Measurements from ENCODE around the gene METTL24. TPM values are rescaled to one million over a fixed set of nuclear protein-coding genes. Genes with fewer than 3 reads are reported as not detected.

METTL24 gene
- total RNA-seq, 1 donor from 2014 or later, result 3.2 TPM

- TF ChIP-seq EZH2phosphoT487 (IDR thresholded peaks at IDR 0.05), result no peak
- no peak for TF ChIP-seq CTCF (IDR thresholded peaks at IDR 0.05)
- TF ChIP-seq EZH2 (IDR thresholded peaks at IDR 0.05), result no peak
- H3K4me1 Mint-ChIP-seq, result peaks cover 13% of the 10 kb centered on the region
- Histone ChIP-seq H2AFZ (replicated peaks) (no peak overlapping the region), H3K27ac (no peak overlapping the region), H3K9ac (no peak overlapping the region), H3K4me3 (no peak overlapping the region), H3K4me1 (peaks cover 8% of the 10 kb centered on the region), H3F3A (ENCODE audit: low read depth) (no peaks in the 10 kb centered on the region), H4K20me1 (ENCODE audit: low read depth) (no peaks in the 10 kb centered on the region), H3K4me2 (no peak overlapping the region), H3K79me2 (ENCODE audit: low read depth) (no peaks in the 10 kb centered on the region), H3K36me3 (no peaks in the 10 kb centered on the region), H3K27me3 (no peaks in the 10 kb centered on the region), H3K9me3 (ENCODE audit: low read depth) (no peaks in the 10 kb centered on the region)
- H3K9me3 Mint-ChIP-seq, result no peaks in the 10 kb centered on the region
- no peak for DNase-seq (ENCODE audit: low spot score)
- no peaks in the 10 kb centered on the region for H3K36me3 Mint-ChIP-seq
- H3K27ac Mint-ChIP-seq, result no peak overlapping the region
- H3K27me3 Mint-ChIP-seq (ENCODE audit: insufficient read depth, low read depth), result peaks cover 2% of the 10 kb centered on the region
- no peak overlapping the region for H3K4me3 Mint-ChIP-seq
Measured at GRCh38 chr6:110338820-110339470, 19.2 kb downstream of the METTL24 start.

- no peak for DNase-seq (ENCODE audit: low spot score)
- no peaks in the 10 kb centered on the region for H3K9me3 Mint-ChIP-seq
- Histone ChIP-seq H3K27ac (no peak overlapping the region), H4K20me1 (ENCODE audit: low read depth) (no peaks in the 10 kb centered on the region), H3K79me2 (ENCODE audit: low read depth) (no peaks in the 10 kb centered on the region), H3K36me3 (no peaks in the 10 kb centered on the region), H3K9me3 (ENCODE audit: low read depth) (no peaks in the 10 kb centered on the region), H3K4me1 (peaks cover 8% of the 10 kb centered on the region), H3K4me3 (no peak overlapping the region), H3K9ac (no peak overlapping the region), H2AFZ (replicated peaks) (no peak overlapping the region), H3K4me2 (no peak overlapping the region), H3F3A (ENCODE audit: low read depth) (no peaks in the 10 kb centered on the region), H3K27me3 (no peaks in the 10 kb centered on the region)
- H3K4me1 Mint-ChIP-seq, result peaks cover 11% of the 10 kb centered on the region
- no peaks in the 10 kb centered on the region for H3K36me3 Mint-ChIP-seq
- H3K4me3 Mint-ChIP-seq, result no peak overlapping the region
- TF ChIP-seq EZH2 (IDR thresholded peaks at IDR 0.05), result no peak
- no peak for TF ChIP-seq EZH2phosphoT487 (IDR thresholded peaks at IDR 0.05)
- TF ChIP-seq CTCF (IDR thresholded peaks at IDR 0.05), result no peak
- H3K27me3 Mint-ChIP-seq (ENCODE audit: insufficient read depth, low read depth), result peaks cover 2% of the 10 kb centered on the region
- H3K27ac Mint-ChIP-seq, result no peak overlapping the region
Measured at GRCh38 chr6:110337486-110337885, 20.7 kb downstream of the METTL24 start.

- no peaks in the 10 kb centered on the region for H3K9me3 Mint-ChIP-seq
- no peak overlapping the region for H3K4me3 Mint-ChIP-seq
- Histone ChIP-seq H3K9me3 (ENCODE audit: low read depth) (no peaks in the 10 kb centered on the region), H3K4me1 (peaks cover 5% of the 10 kb centered on the region), H4K20me1 (ENCODE audit: low read depth) (no peaks in the 10 kb centered on the region), H3K4me2 (no peak overlapping the region), H3K36me3 (no peaks in the 10 kb centered on the region), H3K9ac (no peak overlapping the region), H3K79me2 (ENCODE audit: low read depth) (no peaks in the 10 kb centered on the region), H3K27ac (no peak overlapping the region), H3K27me3 (no peaks in the 10 kb centered on the region), H2AFZ (replicated peaks) (no peak overlapping the region), H3F3A (ENCODE audit: low read depth) (no peaks in the 10 kb centered on the region), H3K4me3 (no peak overlapping the region)
- H3K27me3 Mint-ChIP-seq (ENCODE audit: insufficient read depth, low read depth), result peaks cover 1% of the 10 kb centered on the region
- H3K36me3 Mint-ChIP-seq, result no peaks in the 10 kb centered on the region
- peak overlapping the region; percentile 44 for H3K27ac Mint-ChIP-seq
- no peak for DNase-seq (ENCODE audit: low spot score)
- TF ChIP-seq EZH2phosphoT487 (IDR thresholded peaks at IDR 0.05), result no peak
- TF ChIP-seq EZH2 (IDR thresholded peaks at IDR 0.05), result no peak
- TF ChIP-seq CTCF (IDR thresholded peaks at IDR 0.05), result no peak
- H3K4me1 Mint-ChIP-seq, result peaks cover 23% of the 10 kb centered on the region
Measured at GRCh38 chr6:110334423-110335180, 23.5 kb downstream of the METTL24 start.
